Stomach (tissue), 9 donors: Measurements from ENCODE around the gene LCLAT1. TPM values are rescaled to one million over a fixed set of nuclear protein-coding genes. Genes with fewer than 3 reads are reported as not detected.

Source experiments
- DNase-seq, 2 donors: peaks; one replicate each; pipeline versions ENCODE4 v3.0.0 to v3.0.0-alpha.2; 2013 to 2019
- H3K27ac ChIP-seq, 5 donors: fragments of 200-600 bp in 4 of 5; sonication (generic) in 4 of 5; one replicate each; pipeline ENCODE4 v1.5.1; 2013 to 2019; ENCODE audit warnings: mild to moderate bottlenecking in 1 of 5, moderate library complexity in 1 of 5
- H3K27me3 ChIP-seq, 3 donors: fragments of 200-600 bp; sonication (generic); one replicate each; pipeline ENCODE4 v1.5.1; 2017 to 2019; ENCODE audit warnings: mixed run types in 1 of 3
- H3K36me3 ChIP-seq, 4 donors: fragments of 200-600 bp; sonication (generic); 1 replicate in 3 of 4; 2 replicates in 1 of 4; pipeline ENCODE4 v1.5.1; 2016 to 2019
- H3K4me1 ChIP-seq, 4 donors: fragments of 200-600 bp; sonication (generic); one replicate each; pipeline ENCODE4 v1.5.1; 2016 to 2019
- H3K4me3 ChIP-seq, 4 donors: fragments of 200-600 bp; sonication (generic) in 3 of 4; one replicate each; pipeline ENCODE4 v1.5.1; 2016 to 2019; ENCODE audit warnings: mild to moderate bottlenecking in 1 of 4
- H3K9me3 ChIP-seq, 4 donors: fragments of 200-600 bp; sonication (generic); one replicate each; pipeline ENCODE4 v1.5.1; 2016 to 2019
- EP300 ChIP-seq: sonication (generic); formaldehyde crosslinking; IDR thresholded peaks from one replicate; pipeline ENCODE4 v1.6.1; 2017; ENCODE audit warnings: antibody characterized with exemption
- POLR2A ChIP-seq, 4 donors: fragments of 450-650 bp; IDR thresholded peaks; one replicate each; pipeline ENCODE4 v1.6.1; 2016; ENCODE audit warnings: antibody characterized with exemption in 4 of 4, control low read depth in 2 of 4, mild to moderate bottlenecking in 1 of 4, moderate library complexity in 1 of 4
- POLR2AphosphoS5 ChIP-seq, 3 donors: sonication (generic); formaldehyde crosslinking; IDR thresholded peaks; one replicate each; pipeline ENCODE4 v1.6.1; 2016; ENCODE audit warnings: antibody characterized with exemption in 3 of 3
- WGBS, 5 donors: extraction: QIAGEN DNeasy Blood & Tissue Kit in 3 of 5; methylation state at CpG; one replicate each; pipeline versions ENCODE4 v1.1.5 to v1.1.7; 2013 to 2018; 5-methylcytosine and 5-hydroxymethylcytosine counted together
- intact Hi-C: fragments of 100-400 bp; cut with DNase I; formaldehyde crosslinking; loops from one replicate; pipeline ENCODE4 v1.15.1; 2023; ENCODE audit warnings: low total_unique reads
- polyA plus RNA-seq, 3 donors: library from polyadenylated mRNA; stranded (reverse); fragments of 200-250 nt; gene quantifications; one replicate each; pipeline ENCODE4 v1.2.3, GENCODE V29; 2013
- total RNA-seq, 5 donors: library from RNA; depleted of rRNA; stranded (reverse); fragments of >200 nt; gene quantifications; one replicate each; pipeline versions ENCODE4 v1.1.0 to v1.2.3, GENCODE V29; 2014 to 2016
- TF ChIP-seq, protein P1 (sequence below), 7 experiments: fragments of 450-650 bp in 4 of 7; fragments of 200-600 bp in 3 of 7; sonication (generic) in 3 of 7; IDR thresholded peaks; one replicate each; pipeline ENCODE4 v1.5.1; 2016 to 2019; ENCODE audit warnings: antibody characterized with exemption in 7 of 7, control low read depth in 2 of 7, mild to moderate bottlenecking in 1 of 7
- donor health status: healthy with polysubstance abuse.
- donor health status: Bipolar disorder and iron deficiency.
- donor health status: healthy.

Gene LCLAT1
- total and polyA plus RNA-seq, 8 donors, result 0.76 to 51.3 (median 12.5) TPM

DNA sequence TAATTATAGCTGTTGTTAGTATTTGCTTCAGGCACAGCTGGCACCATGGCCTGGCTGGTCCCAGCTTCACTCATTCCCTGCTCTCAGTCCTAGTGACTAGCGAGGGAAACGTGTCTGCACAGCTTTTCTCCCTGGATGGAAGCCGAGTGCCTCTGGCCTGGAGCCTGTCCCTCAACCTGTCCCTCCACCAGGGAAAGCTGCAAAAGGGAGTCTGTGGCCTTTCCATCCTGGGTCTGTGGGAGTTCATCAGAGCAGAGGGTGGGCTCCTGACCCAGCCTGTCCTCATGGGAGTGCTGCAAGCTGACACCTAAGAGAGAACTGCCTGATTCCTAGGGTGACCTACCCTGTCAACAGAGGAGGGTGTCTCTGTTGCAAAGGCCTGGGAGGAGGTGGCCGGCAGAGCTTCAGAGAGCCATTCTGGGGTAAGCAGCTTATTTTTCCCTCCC, 241.9 kb downstream of the LCLAT1 start:
- H3K36me3 ChIP-seq, result no peaks in the 10 kb centered on the region
- H3K9me3 ChIP-seq, result no peaks in the 10 kb centered on the region
- H3K27ac ChIP-seq, result peak overlapping the region in 4 of 5 donors; percentile 26 to 80 (median 48)
- H3K4me3 ChIP-seq, result no peak overlapping the region
- peak in 1 of 2 donors; percentile 32 for DNase-seq
- no peaks in the 10 kb centered on the region for H3K27me3 ChIP-seq
- intact Hi-C loops, result no loop called here
- H3K4me1 ChIP-seq, result peaks cover 0 to 39% (median 6%) of the 10 kb centered on the region in 4 donors
- TF ChIP-seq EP300, result no peak
- TF ChIP-seq POLR2A (IDR thresholded peaks at IDR 0.05), result no peak
- TF ChIP-seq POLR2AphosphoS5 (IDR thresholded peaks at IDR 0.05), result no peak
- TF ChIP-seq, protein P1, sequence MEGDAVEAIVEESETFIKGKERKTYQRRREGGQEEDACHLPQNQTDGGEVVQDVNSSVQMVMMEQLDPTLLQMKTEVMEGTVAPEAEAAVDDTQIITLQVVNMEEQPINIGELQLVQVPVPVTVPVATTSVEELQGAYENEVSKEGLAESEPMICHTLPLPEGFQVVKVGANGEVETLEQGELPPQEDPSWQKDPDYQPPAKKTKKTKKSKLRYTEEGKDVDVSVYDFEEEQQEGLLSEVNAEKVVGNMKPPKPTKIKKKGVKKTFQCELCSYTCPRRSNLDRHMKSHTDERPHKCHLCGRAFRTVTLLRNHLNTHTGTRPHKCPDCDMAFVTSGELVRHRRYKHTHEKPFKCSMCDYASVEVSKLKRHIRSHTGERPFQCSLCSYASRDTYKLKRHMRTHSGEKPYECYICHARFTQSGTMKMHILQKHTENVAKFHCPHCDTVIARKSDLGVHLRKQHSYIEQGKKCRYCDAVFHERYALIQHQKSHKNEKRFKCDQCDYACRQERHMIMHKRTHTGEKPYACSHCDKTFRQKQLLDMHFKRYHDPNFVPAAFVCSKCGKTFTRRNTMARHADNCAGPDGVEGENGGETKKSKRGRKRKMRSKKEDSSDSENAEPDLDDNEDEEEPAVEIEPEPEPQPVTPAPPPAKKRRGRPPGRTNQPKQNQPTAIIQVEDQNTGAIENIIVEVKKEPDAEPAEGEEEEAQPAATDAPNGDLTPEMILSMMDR (IDR thresholded peaks at IDR 0.05), result no peak
- 49 to 83% (median 76%) methylated on average over 4 of the region's 4 CpGs for WGBS, 5 donors

DNA sequence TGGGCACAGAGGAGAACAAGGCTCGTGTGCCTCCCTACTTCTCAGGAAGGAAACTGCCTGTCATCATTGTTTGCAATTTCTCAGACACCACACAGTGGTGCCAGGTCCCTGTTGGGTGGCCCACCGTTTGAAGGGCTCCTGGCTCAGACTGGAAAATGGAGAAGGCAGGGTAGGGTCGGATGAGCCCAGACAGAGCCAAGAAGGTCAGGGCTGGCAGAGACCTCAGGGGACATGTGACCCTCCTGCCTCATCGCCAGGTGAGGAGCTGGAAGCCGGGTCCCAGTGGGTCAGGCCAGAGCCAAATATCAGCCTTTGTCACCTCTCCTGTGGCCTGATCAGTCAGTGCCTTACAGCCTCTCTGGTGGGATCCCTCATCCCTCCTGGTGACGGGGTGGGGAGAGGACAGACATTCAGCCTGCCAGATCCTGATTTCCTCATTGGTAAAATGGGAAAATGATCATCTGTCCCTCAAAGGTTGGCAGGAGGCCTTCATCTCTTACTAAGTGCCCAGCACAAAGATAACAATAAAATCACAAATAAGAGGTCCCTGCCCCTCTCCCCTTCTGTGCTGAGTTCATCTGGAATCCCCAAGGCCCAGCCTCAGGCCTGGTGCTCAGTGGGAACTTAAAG, 242.6 kb downstream of the LCLAT1 start:
- H3K27me3 ChIP-seq, result no peaks in the 10 kb centered on the region
- no peaks in the 10 kb centered on the region for H3K36me3 ChIP-seq
- no peak for DNase-seq
- 64 to 78% (median 75%) methylated on average over 2 to 6 of the region's 6 CpGs for WGBS, 5 donors
- intact Hi-C loops, result no loop called here
- no peak overlapping the region for H3K4me3 ChIP-seq
- peaks cover 0 to 46% (median 8%) of the 10 kb centered on the region in 4 donors for H3K4me1 ChIP-seq
- H3K27ac ChIP-seq, result peak overlapping the region in 4 of 5 donors; percentile 34 to 80 (median 58)
- TF ChIP-seq EP300 (no peak), POLR2A (IDR thresholded peaks at IDR 0.05) (no peak), POLR2AphosphoS5 (IDR thresholded peaks at IDR 0.05) (no peak)
- TF ChIP-seq, protein P1 (IDR thresholded peaks at IDR 0.05), result no peak
- no peaks in the 10 kb centered on the region for H3K9me3 ChIP-seq

DNA sequence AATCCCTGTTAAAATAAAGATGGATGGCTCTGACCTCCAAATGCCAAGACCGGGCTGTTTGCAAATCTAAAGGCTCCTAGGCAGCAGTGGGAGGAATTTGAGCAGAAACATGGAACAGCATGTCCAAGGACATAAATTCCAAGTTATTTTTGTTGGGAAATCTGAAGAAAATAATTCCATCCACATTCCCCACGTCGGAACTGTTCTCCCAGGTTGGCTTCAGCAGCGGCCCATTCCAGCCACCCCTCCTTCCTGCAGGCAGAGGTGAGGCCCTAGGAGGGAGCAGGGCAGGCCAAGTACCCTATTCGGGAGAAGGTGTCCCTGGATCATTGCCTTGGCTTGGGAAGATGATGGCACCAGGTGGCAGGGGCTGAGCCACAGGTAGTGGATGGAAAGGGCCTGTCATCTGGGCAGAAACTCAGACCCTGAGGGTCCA, 243.1 kb downstream of the LCLAT1 start:
- no peaks in the 10 kb centered on the region for H3K9me3 ChIP-seq
- no peaks in the 10 kb centered on the region for H3K27me3 ChIP-seq
- no peak for DNase-seq
- intact Hi-C loops, result no loop called here
- no peak overlapping the region for H3K4me3 ChIP-seq
- peaks cover 0 to 50% (median 8%) of the 10 kb centered on the region in 4 donors for H3K4me1 ChIP-seq
- 63 to 88% (median 81%) methylated on average over 5 of the region's 5 CpGs for WGBS, 5 donors
- H3K27ac ChIP-seq, result peak overlapping the region in 4 of 5 donors; percentile 48 to 80 (median 56)
- no peaks in the 10 kb centered on the region for H3K36me3 ChIP-seq
- peak in 2 of 3 donors; percentile 18 to 76 for TF ChIP-seq POLR2AphosphoS5 (IDR thresholded peaks at IDR 0.05)
- peak; percentile 10 for TF ChIP-seq EP300
- no peak for TF ChIP-seq POLR2A (IDR thresholded peaks at IDR 0.05)

DNA sequence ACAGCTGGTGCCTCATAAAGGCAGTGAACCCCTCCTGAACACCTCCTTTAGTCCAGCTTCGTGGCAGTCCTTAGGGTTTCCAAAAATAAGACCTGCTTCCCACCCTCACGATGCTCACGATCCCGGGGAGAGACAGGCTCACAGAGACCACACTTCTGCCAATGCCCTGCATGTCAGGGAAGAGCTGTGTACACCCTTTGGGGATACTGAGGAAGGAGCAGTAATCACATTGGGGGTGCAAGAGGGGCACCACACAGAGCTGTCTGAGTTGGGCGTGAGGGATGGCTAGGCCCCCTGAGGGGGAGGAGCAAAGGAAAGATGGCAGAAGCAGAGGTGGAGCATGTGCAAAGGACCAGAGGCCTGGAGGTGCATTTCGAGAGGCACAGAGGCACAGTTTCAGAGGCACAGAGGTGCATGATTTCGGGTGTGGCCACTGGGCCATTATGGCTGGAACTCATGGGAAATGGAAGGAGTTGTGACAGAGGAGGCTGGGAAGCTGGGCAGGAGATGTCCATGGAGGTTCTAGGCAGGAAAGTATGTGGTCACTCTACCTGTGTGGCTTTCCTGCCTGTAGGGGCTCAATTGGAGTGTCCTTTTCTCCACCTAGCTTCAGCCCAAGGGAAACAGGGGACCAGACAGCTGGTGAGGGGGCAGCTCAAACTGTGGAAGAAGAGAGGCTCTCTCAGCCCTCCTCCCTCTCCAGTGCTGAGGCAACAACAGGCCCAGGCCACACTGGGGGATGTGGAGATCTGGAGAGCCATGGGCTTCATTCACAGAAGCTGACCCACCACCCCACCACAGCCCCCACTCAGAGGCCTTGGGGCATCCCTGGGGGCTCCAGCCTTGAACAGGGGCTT, 244.3 kb downstream of the LCLAT1 start:
- Histone ChIP-seq H3K36me3 (no peaks in the 10 kb centered on the region), H3K4me3 (no peak overlapping the region), H3K9me3 (no peaks in the 10 kb centered on the region), H3K4me1 (peaks cover 0 to 43% (median 8%) of the 10 kb centered on the region in 4 donors), H3K27ac (peak overlapping the region in 1 of 5 donors; percentile 20), H3K27me3 (no peaks in the 10 kb centered on the region)
- 85 to 94% (median 91%) methylated on average over 7 of the region's 7 CpGs for WGBS, 5 donors
- no peak for DNase-seq
- intact Hi-C loops, result no loop called here
- no peak for TF ChIP-seq EP300
- TF ChIP-seq POLR2AphosphoS5 (IDR thresholded peaks at IDR 0.05), result no peak
- no peak for TF ChIP-seq POLR2A (IDR thresholded peaks at IDR 0.05)
- TF ChIP-seq, protein P1 (IDR thresholded peaks at IDR 0.05), result no peak
